WTC11 (cell line): Measurements from ENCODE around the gene MDM4. TPM values are rescaled to one million over a fixed set of nuclear protein-coding genes. Genes with fewer than 3 reads are reported as not detected.

Experiments used
- ATAC-seq: fragments of 200-7000 bp; cut with Tn5 transposase; 2 replicates; pipeline ENCODE4 v1.10.0; 2021; ENCODE audit warnings: mild to moderate bottlenecking, moderate library complexity
- CTCF ChIA-PET: fragments of 300-600 bp; sonication (Branson Sonifier 250); formaldehyde crosslinking; loops from one replicate; lab custom pipeline; 2021; ENCODE audit warnings: antibody characterized with exemption; lab: Charles Lee
- POLR2A ChIA-PET: fragments of 350-600 bp; sonication (Branson Sonifier 250); formaldehyde crosslinking; loops from one replicate; lab custom pipeline; 2021; ENCODE audit warnings: antibody characterized with exemption; lab: Charles Lee
- DNase-seq: peaks from one replicate; pipeline ENCODE4 v3.0.0; 2021; ENCODE audit warnings: low spot score
- H3K27ac Mint-ChIP-seq: 2 replicates; pipeline ENCODE4 v1.8.0; 2021; ENCODE audit warnings: mixed read lengths
- H3K27me3 Mint-ChIP-seq: 2 replicates; pipeline ENCODE4 v1.8.0; 2021; ENCODE audit warnings: low read depth, mild to moderate bottlenecking, moderate library complexity, mixed read lengths
- H3K36me3 Mint-ChIP-seq: 2 replicates; pipeline ENCODE4 v1.8.0; 2021; ENCODE audit warnings: mixed read lengths
- H3K4me1 Mint-ChIP-seq: 2 replicates; pipeline ENCODE4 v1.8.0; 2022; ENCODE audit warnings: mixed read lengths
- H3K4me3 Mint-ChIP-seq: 2 replicates; pipeline ENCODE4 v1.8.0; 2021; ENCODE audit warnings: mild to moderate bottlenecking, moderate library complexity, mixed read lengths
- H3K9me3 Mint-ChIP-seq: 2 replicates; pipeline ENCODE4 v1.8.0; 2021; ENCODE audit warnings: mixed read lengths
- E2F1 ChIP-seq: sonication (generic); formaldehyde crosslinking; IDR thresholded peaks from 2 replicates; pipeline ENCODE4 v1.8.0; 2022; ENCODE audit warnings: mild to moderate bottlenecking, missing genetic modification reagents
- ELF4 ChIP-seq: sonication (generic); formaldehyde crosslinking; IDR thresholded peaks from 2 replicates; pipeline ENCODE4 v1.8.1; 2022; ENCODE audit warnings: low read depth, mild to moderate bottlenecking, moderate library complexity, missing genetic modification reagents
- FOXP1 ChIP-seq: sonication (generic); formaldehyde crosslinking; IDR thresholded peaks from 2 replicates; pipeline ENCODE4 v1.8.0; 2022; ENCODE audit warnings: missing genetic modification reagents, mild to moderate bottlenecking, moderate library complexity, borderline replicate concordance
- JUN ChIP-seq: sonication (generic); formaldehyde crosslinking; IDR thresholded peaks from 2 replicates; pipeline ENCODE4 v1.8.0; 2023; ENCODE audit warnings: mild to moderate bottlenecking, missing genetic modification reagents
- MXD4 ChIP-seq: fragments of 250-450 bp; sonication (Bioruptor Pico); IDR thresholded peaks from 2 replicates; pipeline ENCODE4 v1.8.0; 2021; ENCODE audit warnings: mild to moderate bottlenecking, moderate library complexity, borderline replicate concordance
- NR1H2 ChIP-seq: sonication (generic); formaldehyde crosslinking; IDR thresholded peaks from 2 replicates; pipeline ENCODE4 v1.9.0; 2021; ENCODE audit warnings: mild to moderate bottlenecking, moderate library complexity, missing genetic modification reagents
- NR2C2 ChIP-seq: sonication (generic); formaldehyde crosslinking; IDR thresholded peaks from 2 replicates; pipeline ENCODE4 v1.8.0; 2022; ENCODE audit warnings: mild to moderate bottlenecking, missing genetic modification reagents
- OVOL2 ChIP-seq: fragments of 250-450 bp; sonication (Bioruptor Pico); IDR thresholded peaks from 2 replicates; pipeline ENCODE4 v1.9.0; 2021; ENCODE audit warnings: mild to moderate bottlenecking, borderline replicate concordance
- RORB ChIP-seq: fragments of 250-450 bp; sonication (Bioruptor Pico); IDR thresholded peaks from 2 replicates; pipeline ENCODE4 v1.9.0; 2021; ENCODE audit warnings: mild to moderate bottlenecking
- ZNF423 ChIP-seq: fragments of 250-450 bp; sonication (Bioruptor Pico); IDR thresholded peaks from 2 replicates; pipeline ENCODE4 v2.1.2; 2022; ENCODE audit warnings: mild to moderate bottlenecking, moderate library complexity
- ZNF671 ChIP-seq: fragments of 250-450 bp; sonication (Bioruptor Pico); IDR thresholded peaks from 2 replicates; pipeline ENCODE4 v1.8.0; 2021; ENCODE audit warnings: mild to moderate bottlenecking
- ZSCAN18 ChIP-seq: fragments of 250-450 bp; sonication (Bioruptor Pico); IDR thresholded peaks from 2 replicates; pipeline ENCODE4 v2.1.2; 2022; ENCODE audit warnings: mild to moderate bottlenecking, moderate library complexity
- total RNA-seq: library from RNA; stranded (reverse); gene quantifications from 3 replicates; pipeline ENCODE4 v1.2.3, GENCODE V29; 2021
- TF ChIP-seq, protein P1 (sequence below): sonication (generic); formaldehyde crosslinking; IDR thresholded peaks from 2 replicates; pipeline ENCODE4 v1.8.1; 2022; ENCODE audit warnings: mild to moderate bottlenecking, moderate library complexity, missing genetic modification reagents
- TF ChIP-seq, protein P2 (sequence below): fragments of 250-450 bp; sonication (Bioruptor Pico); IDR thresholded peaks from 2 replicates; pipeline ENCODE4 v1.8.0; 2021; ENCODE audit warnings: mild to moderate bottlenecking
- TF ChIP-seq, protein P3 (sequence below): sonication (generic); formaldehyde crosslinking; IDR thresholded peaks from 2 replicates; pipeline ENCODE4 v1.8.0; 2022; ENCODE audit warnings: mild to moderate bottlenecking, missing genetic modification reagents
- TF ChIP-seq, protein P4 (sequence below): sonication (generic); formaldehyde crosslinking; IDR thresholded peaks from 2 replicates; pipeline ENCODE4 v1.8.1; 2023; ENCODE audit warnings: mild to moderate bottlenecking, missing genetic modification reagents

MDM4 gene
- total RNA-seq, 1 experiment from 2014 or later, result 76.2 TPM

DNA sequence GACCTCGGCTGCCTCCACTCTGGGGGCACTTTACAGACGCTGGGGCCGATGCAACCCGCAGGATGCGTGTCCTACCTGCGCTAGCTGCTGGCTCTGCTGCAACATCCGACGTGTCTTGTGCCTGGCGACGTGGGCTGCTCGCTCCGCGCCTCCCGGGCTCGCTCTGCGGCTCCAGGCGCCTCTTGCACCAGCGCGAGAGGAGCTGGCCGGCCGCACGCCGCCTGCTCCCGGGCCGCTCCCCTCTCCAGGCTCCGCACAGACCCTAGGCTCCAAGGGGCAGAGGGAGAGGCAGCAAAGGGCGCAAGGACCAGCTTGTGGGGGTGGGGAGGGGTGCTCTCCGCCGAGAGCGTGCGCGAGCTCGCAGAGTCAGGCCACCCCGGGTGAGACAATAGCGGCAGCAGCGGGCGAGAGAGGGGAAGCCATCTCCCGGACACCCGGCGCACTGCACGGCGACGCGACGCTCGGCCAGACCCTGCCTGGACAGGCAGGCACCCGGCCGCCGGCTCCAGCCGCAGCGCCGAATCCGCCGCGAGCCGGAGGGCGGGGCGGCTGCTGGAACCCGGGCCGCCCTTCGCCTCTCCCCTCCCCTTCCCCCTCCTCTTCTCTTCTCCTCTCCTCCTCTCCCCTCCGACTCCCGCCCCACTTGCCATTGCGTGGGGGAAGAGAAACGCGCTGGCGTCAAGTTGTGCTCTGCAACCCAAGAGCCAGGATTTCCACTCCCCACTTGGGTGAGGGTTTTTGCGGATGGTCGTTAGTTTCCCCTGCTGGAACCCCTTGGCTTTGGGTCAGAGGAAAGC, 21.7 kb upstream of the MDM4 start, which contains the start of gene PIK3C2B (continued):
- TF ChIP-seq FOXP1 (CRISPR knock-in tag), result peak; percentile 77
- TF ChIP-seq ELF4 (CRISPR knock-in tag), result no peak
- TF ChIP-seq ZNF671, result no peak
- TF ChIP-seq, protein P1, sequence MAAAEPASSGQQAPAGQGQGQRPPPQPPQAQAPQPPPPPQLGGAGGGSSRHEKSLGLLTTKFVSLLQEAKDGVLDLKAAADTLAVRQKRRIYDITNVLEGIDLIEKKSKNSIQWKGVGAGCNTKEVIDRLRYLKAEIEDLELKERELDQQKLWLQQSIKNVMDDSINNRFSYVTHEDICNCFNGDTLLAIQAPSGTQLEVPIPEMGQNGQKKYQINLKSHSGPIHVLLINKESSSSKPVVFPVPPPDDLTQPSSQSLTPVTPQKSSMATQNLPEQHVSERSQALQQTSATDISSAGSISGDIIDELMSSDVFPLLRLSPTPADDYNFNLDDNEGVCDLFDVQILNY (CRISPR knock-in tag), result 0 out of 2 replicates have a peak, but pooled peaks have one; percentile 7
- TF ChIP-seq E2F1, result peak; percentile 26; the same call in 1 of the 2 replicates
- no peak for TF ChIP-seq ZNF423 (CRISPR knock-in tag)
- TF ChIP-seq, protein P2, sequence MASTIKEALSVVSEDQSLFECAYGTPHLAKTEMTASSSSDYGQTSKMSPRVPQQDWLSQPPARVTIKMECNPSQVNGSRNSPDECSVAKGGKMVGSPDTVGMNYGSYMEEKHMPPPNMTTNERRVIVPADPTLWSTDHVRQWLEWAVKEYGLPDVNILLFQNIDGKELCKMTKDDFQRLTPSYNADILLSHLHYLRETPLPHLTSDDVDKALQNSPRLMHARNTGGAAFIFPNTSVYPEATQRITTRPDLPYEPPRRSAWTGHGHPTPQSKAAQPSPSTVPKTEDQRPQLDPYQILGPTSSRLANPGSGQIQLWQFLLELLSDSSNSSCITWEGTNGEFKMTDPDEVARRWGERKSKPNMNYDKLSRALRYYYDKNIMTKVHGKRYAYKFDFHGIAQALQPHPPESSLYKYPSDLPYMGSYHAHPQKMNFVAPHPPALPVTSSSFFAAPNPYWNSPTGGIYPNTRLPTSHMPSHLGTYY (CRISPR knock-in tag), result no peak
- no peak for TF ChIP-seq JUN (CRISPR knock-in tag)
- TF ChIP-seq, protein P3, sequence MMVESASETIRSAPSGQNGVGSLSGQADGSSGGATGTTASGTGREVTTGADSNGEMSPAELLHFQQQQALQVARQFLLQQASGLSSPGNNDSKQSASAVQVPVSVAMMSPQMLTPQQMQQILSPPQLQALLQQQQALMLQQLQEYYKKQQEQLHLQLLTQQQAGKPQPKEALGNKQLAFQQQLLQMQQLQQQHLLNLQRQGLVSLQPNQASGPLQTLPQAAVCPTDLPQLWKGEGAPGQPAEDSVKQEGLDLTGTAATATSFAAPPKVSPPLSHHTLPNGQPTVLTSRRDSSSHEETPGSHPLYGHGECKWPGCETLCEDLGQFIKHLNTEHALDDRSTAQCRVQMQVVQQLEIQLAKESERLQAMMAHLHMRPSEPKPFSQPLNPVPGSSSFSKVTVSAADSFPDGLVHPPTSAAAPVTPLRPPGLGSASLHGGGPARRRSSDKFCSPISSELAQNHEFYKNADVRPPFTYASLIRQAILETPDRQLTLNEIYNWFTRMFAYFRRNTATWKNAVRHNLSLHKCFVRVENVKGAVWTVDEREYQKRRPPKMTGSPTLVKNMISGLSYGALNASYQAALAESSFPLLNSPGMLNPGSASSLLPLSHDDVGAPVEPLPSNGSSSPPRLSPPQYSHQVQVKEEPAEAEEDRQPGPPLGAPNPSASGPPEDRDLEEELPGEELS (CRISPR knock-in tag), result peak; percentile 85
- no peak for TF ChIP-seq NR2C2 (CRISPR knock-in tag)
- TF ChIP-seq RORB, result 0 out of 2 replicates have a peak, but pooled peaks have one; percentile 15
- no peak for TF ChIP-seq MXD4 (CRISPR knock-in tag)
- TF ChIP-seq, protein P4, sequence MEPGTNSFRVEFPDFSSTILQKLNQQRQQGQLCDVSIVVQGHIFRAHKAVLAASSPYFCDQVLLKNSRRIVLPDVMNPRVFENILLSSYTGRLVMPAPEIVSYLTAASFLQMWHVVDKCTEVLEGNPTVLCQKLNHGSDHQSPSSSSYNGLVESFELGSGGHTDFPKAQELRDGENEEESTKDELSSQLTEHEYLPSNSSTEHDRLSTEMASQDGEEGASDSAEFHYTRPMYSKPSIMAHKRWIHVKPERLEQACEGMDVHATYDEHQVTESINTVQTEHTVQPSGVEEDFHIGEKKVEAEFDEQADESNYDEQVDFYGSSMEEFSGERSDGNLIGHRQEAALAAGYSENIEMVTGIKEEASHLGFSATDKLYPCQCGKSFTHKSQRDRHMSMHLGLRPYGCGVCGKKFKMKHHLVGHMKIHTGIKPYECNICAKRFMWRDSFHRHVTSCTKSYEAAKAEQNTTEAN (CRISPR knock-in tag), result no peak

DNA sequence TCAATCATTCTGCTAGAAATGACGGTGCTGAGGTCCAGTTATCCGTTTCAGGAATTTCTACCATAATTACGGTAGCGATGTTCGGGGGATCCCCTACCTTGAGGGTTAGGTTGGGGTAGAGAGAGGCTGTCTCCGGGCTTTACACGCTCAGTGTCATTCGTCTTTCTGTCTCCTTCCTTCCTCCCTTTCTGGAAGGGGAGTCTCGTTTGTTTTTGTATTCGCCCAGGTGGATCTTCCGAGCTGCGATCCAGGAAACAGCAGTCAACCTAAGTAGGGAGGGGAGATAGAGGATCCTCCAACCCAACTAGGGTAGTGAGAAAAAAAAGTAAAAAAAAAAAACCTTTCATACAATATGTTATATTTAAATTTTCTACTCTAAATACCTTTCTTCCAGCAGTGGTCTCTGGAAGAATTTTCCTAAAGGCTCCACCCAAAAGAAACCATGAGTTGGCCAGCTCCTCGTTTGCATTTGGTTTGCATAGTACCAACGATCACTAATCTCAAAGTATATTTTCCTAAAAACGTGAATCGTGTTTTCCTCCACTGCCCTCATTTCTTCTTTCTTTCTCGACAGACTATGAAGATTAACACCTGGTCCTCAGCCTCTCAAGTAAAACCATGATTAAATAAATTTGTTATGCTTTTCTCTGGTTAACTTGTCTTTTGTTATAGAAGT, 21.0 kb upstream of the MDM4 start:
- Mint-ChIP-seq H3K9me3 (no peaks in the 10 kb centered on the region), H3K4me1 (peaks cover 33% of the 10 kb centered on the region), H3K4me3 (peak overlapping the region; percentile 93), H3K27me3 (peaks cover 5% of the 10 kb centered on the region), H3K36me3 (no peaks in the 10 kb centered on the region), H3K27ac (peak overlapping the region; percentile 64)
- ChIA-PET POLR2A (interaction anchor here (0.6 to 3.7 kb wide), 10 partner anchors 12 to 961 kb away, joined by 3 to 27 read pairs (median 4); partner anchors contain the start of genes BLACAT1 and MDM4), CTCF (interaction anchor here (1.1 to 19.5 kb wide), 17 partner anchors 7 to 312 kb away, joined by 3 to 906 read pairs (median 8); partner anchors contain the start of gene MDM4)
- DNase-seq, result no peak
- ATAC-seq, result no peak; the same call in 1 of the 2 replicates
- no peak for TF ChIP-seq ZSCAN18 (CRISPR knock-in tag)
- TF ChIP-seq OVOL2 (CRISPR knock-in tag), result no peak
- no peak for TF ChIP-seq FOXP1 (CRISPR knock-in tag)
- no peak for TF ChIP-seq NR1H2 (CRISPR knock-in tag)
